Measurements from ENCODE around the gene TRIM6.
"Not testable (repeated sequence)": the region's sequence is repeated elsewhere in the genome, so short reads cannot be mapped to it uniquely, and the experiment has no call there.

Gene TRIM6

DNA sequence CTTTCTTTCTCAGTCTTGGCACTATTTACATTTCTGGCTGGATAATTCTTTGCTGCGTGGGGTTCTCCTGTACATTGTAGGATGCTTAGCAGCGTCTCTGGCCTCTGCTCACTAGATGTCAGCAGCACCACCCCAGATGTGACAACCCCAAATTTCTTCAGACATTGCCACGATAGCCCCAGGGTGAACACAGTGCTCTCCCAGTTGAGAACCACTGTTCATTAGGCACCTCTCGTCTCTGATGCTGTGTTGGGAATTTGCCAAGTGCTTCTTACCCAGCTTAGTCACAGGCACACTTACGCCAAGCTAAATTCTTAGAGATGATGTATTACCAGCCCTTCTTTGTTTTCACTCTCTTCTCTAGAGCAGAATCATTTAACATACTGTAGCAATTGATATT lies 9.4 kb downstream of the TRIM6 start:
- DNase-seq = no peak

- no peak for DNase-seq
Observed at GRCh38 chr11:5608808-5609207, 12.4 kb downstream of the TRIM6 start.

- DNase-seq = no peak
Observed at GRCh38 chr11:5610446-5610845, 14.0 kb downstream of the TRIM6 start.

DNA sequence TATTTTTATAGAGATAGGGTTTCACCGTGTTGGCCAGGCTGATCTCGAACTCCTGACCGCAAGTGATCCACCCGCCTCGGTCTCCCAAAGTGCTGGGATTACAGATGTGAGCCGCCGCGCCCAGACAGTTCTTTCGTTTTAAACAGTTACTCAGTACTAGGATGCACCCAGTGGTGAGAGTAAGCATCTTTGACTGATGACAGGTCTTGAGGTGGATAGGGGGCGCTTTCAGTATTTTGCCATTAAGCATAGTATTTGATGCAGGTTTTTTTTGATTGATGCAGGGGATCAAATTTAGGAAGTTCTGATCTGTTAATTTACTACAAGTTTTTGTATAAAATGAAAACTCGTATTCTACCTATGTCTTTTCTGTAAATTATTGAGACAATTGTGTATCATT lies 15.2 kb downstream of the TRIM6 start:
- no peak for DNase-seq

- no peak for DNase-seq
Observed at GRCh38 chr11:5618807-5619206, 22.4 kb downstream of the TRIM6 start.

- no peak for DNase-seq
Observed at GRCh38 chr11:5620651-5621521, 24.4 kb downstream of the TRIM6 start.

DNA sequence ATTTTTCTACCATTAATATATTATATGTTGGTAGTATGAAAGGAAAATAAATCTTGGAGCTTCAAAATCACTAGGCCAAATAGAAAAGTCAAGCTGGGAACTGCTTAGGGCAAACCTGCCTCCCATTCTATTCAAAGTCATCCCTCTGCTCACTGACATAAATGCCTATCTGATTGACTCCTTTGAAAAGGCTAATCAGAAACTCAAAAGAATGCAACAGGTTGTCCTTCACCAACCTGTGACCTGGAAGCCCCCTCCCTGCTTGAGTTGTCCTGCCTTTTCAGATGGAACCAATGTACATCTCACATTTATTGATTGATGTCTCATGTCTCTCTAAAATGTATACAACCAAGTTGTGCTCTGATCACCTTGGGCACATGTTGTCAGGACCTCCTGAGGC lies 25.1 kb downstream of the TRIM6 start:
- no peak for DNase-seq

- no peak for DNase-seq
Observed at GRCh38 chr11:5622802-5623201, 26.4 kb downstream of the TRIM6 start.

GRCh38 chr11:5624489-5625279 lies 28.2 kb downstream of the TRIM6 start, which contains the start of gene TRIM34:
Gene TRIM34 (plus strand): TSS chr11:5625001. CDS start chr11:5632332, 7,331 bp downstream.
- peak; percentile 65 for DNase-seq

- no peak for DNase-seq
Observed at GRCh38 chr11:5625281-5625680, 28.8 kb downstream of the TRIM6 start.

DNA sequence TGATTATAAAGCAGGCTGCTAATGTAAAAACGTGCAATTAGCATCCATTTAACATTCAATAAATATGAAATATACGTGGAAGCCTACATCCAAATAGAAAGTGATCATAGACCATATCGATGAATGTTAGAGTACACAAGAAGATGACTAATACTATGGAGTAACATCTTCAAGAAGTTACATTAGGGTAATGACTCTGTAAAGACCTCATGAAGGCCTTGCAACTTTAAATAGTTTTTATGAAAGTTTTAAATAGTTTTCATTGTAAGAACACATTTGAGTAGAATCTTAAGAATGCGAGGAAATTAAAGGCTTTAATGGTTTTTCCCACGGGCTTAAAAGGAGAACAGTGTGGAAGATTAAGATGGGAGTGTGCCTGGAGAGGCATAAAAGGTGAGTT lies 29.8 kb downstream of the TRIM6 start:
- no peak for DNase-seq

DNA sequence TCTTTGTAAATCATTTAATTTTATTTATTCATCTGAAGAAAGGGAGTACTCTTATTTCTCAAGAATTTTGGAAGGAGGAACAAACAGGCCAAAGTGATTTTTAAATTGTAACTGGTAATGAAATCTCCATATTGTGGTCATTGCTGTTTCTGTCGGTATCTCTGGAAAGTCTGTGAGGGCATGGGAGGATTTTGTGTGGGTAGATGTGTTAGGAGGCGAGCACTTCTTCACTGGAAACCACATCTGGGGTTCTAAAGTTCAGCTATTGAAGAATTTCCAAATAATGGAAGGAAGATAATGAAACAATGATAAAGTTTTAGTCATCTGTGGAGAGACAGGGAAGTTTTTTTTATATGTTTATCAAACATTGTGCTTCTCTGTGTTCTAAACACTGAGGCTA lies 35.0 kb downstream of the TRIM6 start:
- no peak for DNase-seq

- DNase-seq = no peak
Observed at GRCh38 chr11:5631969-5632635, 35.7 kb downstream of the TRIM6 start.

DNA sequence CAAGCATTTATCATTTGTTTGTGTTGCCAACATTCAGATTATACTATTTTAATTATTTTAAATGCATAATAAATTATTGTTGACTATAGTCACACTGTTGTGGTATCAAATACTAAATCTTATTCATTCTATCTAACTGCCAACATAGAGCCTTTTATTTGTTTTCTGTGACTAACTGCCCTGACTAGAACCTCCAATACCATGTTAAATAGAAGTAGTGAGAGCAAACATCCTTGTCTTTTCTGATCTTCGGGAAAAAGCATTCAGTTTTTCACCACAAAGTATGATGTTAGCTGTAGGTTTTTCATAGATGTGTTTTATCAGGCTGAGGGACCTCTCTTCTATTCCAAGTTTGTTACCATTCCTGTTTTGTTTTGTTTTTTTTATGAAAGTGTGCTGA lies 43.5 kb downstream of the TRIM6 start:
- DNase-seq = no peak

GRCh38 chr11:5643585-5643984 lies 47.1 kb downstream of the TRIM6 start:
- DNase-seq = no peak

- DNase-seq = no peak
Observed at GRCh38 chr11:5646139-5646538, 49.7 kb downstream of the TRIM6 start.

DNA sequence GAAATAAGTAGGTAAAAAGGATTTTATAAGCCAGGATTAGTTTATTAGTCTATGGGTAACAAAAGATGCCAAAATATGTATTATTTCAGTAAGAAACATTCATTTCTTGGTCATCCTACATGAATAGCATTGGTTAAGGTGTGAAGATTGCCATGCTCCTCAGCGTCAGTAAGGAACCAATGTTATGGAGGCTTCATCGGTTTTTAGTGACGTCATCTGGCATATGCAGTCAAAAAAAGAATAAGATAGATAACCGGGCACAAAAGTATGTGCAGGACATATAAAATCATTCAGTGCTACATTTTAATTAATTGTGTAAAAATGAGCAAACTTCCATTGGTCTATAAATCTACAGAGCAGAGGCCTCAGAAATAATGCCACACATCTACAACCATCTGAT lies 59.0 kb downstream of the TRIM6 start:
- no peak for DNase-seq

DNA sequence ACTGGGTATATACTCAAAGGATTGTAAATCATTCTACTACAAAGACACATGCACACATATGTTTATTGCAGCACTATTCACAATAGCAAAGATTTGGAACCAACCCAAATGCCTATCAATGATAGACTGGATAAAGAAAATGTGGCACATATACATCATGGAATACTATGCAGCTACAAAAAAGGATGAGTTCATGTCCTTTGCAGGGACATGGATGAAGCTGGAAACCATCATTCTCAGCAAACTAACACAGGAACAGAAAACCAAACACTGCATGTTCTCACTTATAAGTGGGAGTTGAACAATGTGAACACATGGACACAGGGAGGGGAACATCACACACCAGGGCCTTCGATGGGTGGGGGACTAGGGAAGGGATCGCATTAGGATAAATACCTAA lies 60.5 kb downstream of the TRIM6 start:
- not testable (repeated sequence) for DNase-seq

DNA sequence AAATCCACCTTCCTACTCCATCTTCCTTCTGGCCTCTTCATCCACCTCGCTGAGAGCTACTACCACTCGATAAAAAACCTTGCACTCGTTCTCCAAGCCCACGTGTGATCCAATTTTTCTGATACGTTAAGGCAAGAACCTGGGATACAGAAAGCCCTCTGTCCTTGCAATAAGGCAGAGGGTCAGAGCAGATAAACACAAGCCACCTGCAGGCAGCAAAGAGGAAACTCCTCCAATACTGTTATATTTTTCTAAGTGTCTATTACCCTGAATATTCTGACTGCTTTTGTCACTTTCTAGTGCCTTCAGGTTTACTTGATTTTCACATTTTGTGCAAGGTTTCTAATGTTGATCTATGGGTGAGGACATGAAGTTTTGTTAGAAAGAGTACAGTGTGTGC lies 61.9 kb downstream of the TRIM6 start:
- DNase-seq = no peak
